ENCODE data around the gene FLCN. TPM values are rescaled to one million over a fixed set of nuclear protein-coding genes. Genes with fewer than 3 reads are reported as not detected.
"Not testable (repeated sequence)": the region's sequence is repeated elsewhere in the genome, so short reads cannot be mapped to it uniquely, and the experiment has no call there.

The FLCN gene
- total RNA-seq, 1 donor: 8.4 TPM

- Histone ChIP-seq H3K4me3 (ENCODE audit: low read length) (no peak overlapping the region), H3K27me3 (ENCODE audit: insufficient read depth, low read length) (no peaks in the 10 kb centered on the region), H3K4me1 (ENCODE audit: insufficient read depth, low read length) (peaks cover 37% of the 10 kb centered on the region), H3K9me3 (ENCODE audit: low read depth, low read length) (no peaks in the 10 kb centered on the region)
Measured at GRCh38 chr17:17188586-17188985, 48.4 kb downstream of the FLCN start.

GRCh38 chr17:17186551-17187505, 50.1 kb downstream of the FLCN start:
- Histone ChIP-seq H3K9me3 (ENCODE audit: low read depth, low read length) (no peaks in the 10 kb centered on the region), H3K27me3 (ENCODE audit: insufficient read depth, low read length) (no peaks in the 10 kb centered on the region), H3K4me1 (ENCODE audit: insufficient read depth, low read length) (peaks cover 52% of the 10 kb centered on the region), H3K4me3 (ENCODE audit: low read length) (no peak overlapping the region)

GRCh38 chr17:17186051-17186450, 50.9 kb downstream of the FLCN start:
- Histone ChIP-seq H3K4me1 (ENCODE audit: insufficient read depth, low read length) (peaks cover 60% of the 10 kb centered on the region), H3K4me3 (ENCODE audit: low read length) (no peak overlapping the region), H3K9me3 (ENCODE audit: low read depth, low read length) (no peaks in the 10 kb centered on the region), H3K27me3 (ENCODE audit: insufficient read depth, low read length) (no peaks in the 10 kb centered on the region)

GRCh38 chr17:17184985-17185757, 51.8 kb downstream of the FLCN start:
- H3K9me3 ChIP-seq (ENCODE audit: low read depth, low read length); H3K4me3 ChIP-seq (ENCODE audit: low read length); H3K27me3 ChIP-seq (ENCODE audit: insufficient read depth, low read length): not testable (repeated sequence)
- peaks cover 68% of the 10 kb centered on the region for H3K4me1 ChIP-seq (ENCODE audit: insufficient read depth, low read length)

GRCh38 chr17:17183744-17184143, 53.2 kb downstream of the FLCN start:
- Histone ChIP-seq H3K9me3 (ENCODE audit: low read depth, low read length) (no peaks in the 10 kb centered on the region), H3K4me1 (ENCODE audit: insufficient read depth, low read length) (peaks cover 79% of the 10 kb centered on the region), H3K4me3 (ENCODE audit: low read length) (no peak overlapping the region), H3K27me3 (ENCODE audit: insufficient read depth, low read length) (no peaks in the 10 kb centered on the region)

GRCh38 chr17:17182598-17183136, 54.3 kb downstream of the FLCN start:
- H3K27me3 ChIP-seq (ENCODE audit: insufficient read depth, low read length): no peaks in the 10 kb centered on the region
- peaks cover 89% of the 10 kb centered on the region for H3K4me1 ChIP-seq (ENCODE audit: insufficient read depth, low read length)
- H3K4me3 ChIP-seq (ENCODE audit: low read length): no peak overlapping the region
- no peaks in the 10 kb centered on the region for H3K9me3 ChIP-seq (ENCODE audit: low read depth, low read length)

- Histone ChIP-seq H3K4me1 (ENCODE audit: insufficient read depth, low read length) (peaks cover 84% of the 10 kb centered on the region), H3K27me3 (ENCODE audit: insufficient read depth, low read length) (no peaks in the 10 kb centered on the region), H3K9me3 (ENCODE audit: low read depth, low read length) (no peaks in the 10 kb centered on the region), H3K4me3 (ENCODE audit: low read length) (no peak overlapping the region)
Measured at GRCh38 chr17:17181666-17182597, 55.0 kb downstream of the FLCN start.

- no peaks in the 10 kb centered on the region for H3K9me3 ChIP-seq (ENCODE audit: low read depth, low read length)
- H3K4me1 ChIP-seq (ENCODE audit: insufficient read depth, low read length): peaks cover 85% of the 10 kb centered on the region
- no peak overlapping the region for H3K4me3 ChIP-seq (ENCODE audit: low read length)
- no peaks in the 10 kb centered on the region for H3K27me3 ChIP-seq (ENCODE audit: insufficient read depth, low read length)
Measured at GRCh38 chr17:17180741-17181525, 56.0 kb downstream of the FLCN start.

GRCh38 chr17:17180141-17180603, 56.8 kb downstream of the FLCN start:
- Histone ChIP-seq H3K4me1 (ENCODE audit: insufficient read depth, low read length) (peaks cover 85% of the 10 kb centered on the region), H3K27me3 (ENCODE audit: insufficient read depth, low read length) (no peaks in the 10 kb centered on the region), H3K4me3 (ENCODE audit: low read length) (no peak overlapping the region), H3K9me3 (ENCODE audit: low read depth, low read length) (no peaks in the 10 kb centered on the region)

GRCh38 chr17:17179371-17179827, 57.6 kb downstream of the FLCN start:
- Histone ChIP-seq H3K9me3 (ENCODE audit: low read depth, low read length) (no peaks in the 10 kb centered on the region), H3K4me1 (ENCODE audit: insufficient read depth, low read length) (peaks cover 83% of the 10 kb centered on the region), H3K4me3 (ENCODE audit: low read length) (no peak overlapping the region), H3K27me3 (ENCODE audit: insufficient read depth, low read length) (no peaks in the 10 kb centered on the region)

GRCh38 chr17:17177176-17177575, 59.8 kb downstream of the FLCN start:
- H3K27me3 ChIP-seq (ENCODE audit: insufficient read depth, low read length): no peaks in the 10 kb centered on the region
- H3K9me3 ChIP-seq (ENCODE audit: low read depth, low read length): no peaks in the 10 kb centered on the region
- H3K4me1 ChIP-seq (ENCODE audit: insufficient read depth, low read length): peaks cover 77% of the 10 kb centered on the region
- H3K4me3 ChIP-seq (ENCODE audit: low read length): no peak overlapping the region

- Histone ChIP-seq H3K27me3 (ENCODE audit: insufficient read depth, low read length) (no peaks in the 10 kb centered on the region), H3K9me3 (ENCODE audit: low read depth, low read length) (no peaks in the 10 kb centered on the region), H3K4me1 (ENCODE audit: insufficient read depth, low read length) (peaks cover 72% of the 10 kb centered on the region), H3K4me3 (ENCODE audit: low read length) (no peak overlapping the region)
Measured at GRCh38 chr17:17176341-17176740, 60.6 kb downstream of the FLCN start.

GRCh38 chr17:17175917-17176316, 61.1 kb downstream of the FLCN start:
- Histone ChIP-seq H3K4me3 (ENCODE audit: low read length) (no peak overlapping the region), H3K9me3 (ENCODE audit: low read depth, low read length) (no peaks in the 10 kb centered on the region), H3K4me1 (ENCODE audit: insufficient read depth, low read length) (peaks cover 72% of the 10 kb centered on the region), H3K27me3 (ENCODE audit: insufficient read depth, low read length) (no peaks in the 10 kb centered on the region)

All from mononuclear cell (primary cell).